Astrocyte of the spinal cord (primary cell): ENCODE data around the gene PKN1.
"Not testable (repeated sequence)": the region's sequence is repeated elsewhere in the genome, so short reads cannot be mapped to it uniquely, and the experiment has no call there.

Experiments
- DNase-seq: peaks from one replicate; pipeline ENCODE4 v3.0.0; 2011; ENCODE audit warnings: low read depth, low spot score
- H3K4me3 ChIP-seq: 2 replicates; pipeline ENCODE4 v1.5.1; 2011; ENCODE audit warnings: low read depth, mild to moderate bottlenecking, low read length, moderate library complexity
- in situ Hi-C: cut with HindIII; loops from 2 replicates; pipeline ENCODE4 v1.10.0; 2017; ENCODE audit warnings: low sequenced_read_pairs
- TF ChIP-seq, protein P1 (sequence below): IDR thresholded peaks from 2 replicates; pipeline ENCODE4 v1.5.1; 2012; ENCODE audit warnings: low read depth, mild to moderate bottlenecking, low read length, inconsistent platforms

Gene PKN1

DNA sequence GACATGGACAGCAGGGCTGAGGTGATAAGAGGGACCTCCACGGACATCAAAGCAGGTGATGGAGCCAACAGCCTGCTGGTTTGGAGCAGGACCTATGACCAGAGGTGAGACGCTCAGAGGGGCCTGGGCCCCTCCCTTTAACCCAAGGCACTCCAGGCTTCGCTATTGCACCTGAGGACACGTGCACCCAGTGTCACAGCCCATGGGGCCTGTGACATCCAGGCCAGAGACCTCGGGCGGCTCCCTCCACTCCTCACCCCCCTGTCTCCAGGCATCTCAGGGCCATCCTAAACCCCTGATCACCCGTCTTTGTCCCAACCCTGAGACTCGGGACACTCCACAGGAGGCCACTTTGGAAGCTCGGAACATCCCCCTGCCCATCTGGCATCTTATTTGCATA lies 38.9 kb upstream of the PKN1 start:
- TF ChIP-seq, protein P1, sequence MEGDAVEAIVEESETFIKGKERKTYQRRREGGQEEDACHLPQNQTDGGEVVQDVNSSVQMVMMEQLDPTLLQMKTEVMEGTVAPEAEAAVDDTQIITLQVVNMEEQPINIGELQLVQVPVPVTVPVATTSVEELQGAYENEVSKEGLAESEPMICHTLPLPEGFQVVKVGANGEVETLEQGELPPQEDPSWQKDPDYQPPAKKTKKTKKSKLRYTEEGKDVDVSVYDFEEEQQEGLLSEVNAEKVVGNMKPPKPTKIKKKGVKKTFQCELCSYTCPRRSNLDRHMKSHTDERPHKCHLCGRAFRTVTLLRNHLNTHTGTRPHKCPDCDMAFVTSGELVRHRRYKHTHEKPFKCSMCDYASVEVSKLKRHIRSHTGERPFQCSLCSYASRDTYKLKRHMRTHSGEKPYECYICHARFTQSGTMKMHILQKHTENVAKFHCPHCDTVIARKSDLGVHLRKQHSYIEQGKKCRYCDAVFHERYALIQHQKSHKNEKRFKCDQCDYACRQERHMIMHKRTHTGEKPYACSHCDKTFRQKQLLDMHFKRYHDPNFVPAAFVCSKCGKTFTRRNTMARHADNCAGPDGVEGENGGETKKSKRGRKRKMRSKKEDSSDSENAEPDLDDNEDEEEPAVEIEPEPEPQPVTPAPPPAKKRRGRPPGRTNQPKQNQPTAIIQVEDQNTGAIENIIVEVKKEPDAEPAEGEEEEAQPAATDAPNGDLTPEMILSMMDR: no peak
- no peak overlapping the region for H3K4me3 ChIP-seq
- no peak for DNase-seq
- in situ Hi-C loops: no loop called here

DNA sequence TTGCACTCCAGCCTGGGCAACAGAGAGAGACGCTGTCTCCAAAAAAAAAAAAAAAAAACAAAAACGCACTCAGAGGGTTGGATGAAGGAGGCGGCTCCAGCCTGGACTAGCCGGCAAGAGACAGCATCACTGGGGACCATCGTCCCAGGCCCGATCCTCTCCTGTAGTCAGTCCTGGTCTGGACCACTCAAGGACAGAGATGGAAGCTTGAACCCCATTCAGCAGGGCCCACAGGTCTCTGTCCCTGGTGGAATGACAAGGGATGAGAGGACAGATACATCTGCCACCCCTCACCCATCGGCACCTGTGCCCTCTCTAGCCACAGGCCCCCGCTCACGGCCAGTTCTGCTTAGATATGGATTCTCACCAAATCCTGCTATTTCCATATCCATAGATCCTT lies 37.8 kb upstream of the PKN1 start:
- TF ChIP-seq, protein P1: no peak
- H3K4me3 ChIP-seq: no peak overlapping the region
- no peak for DNase-seq
- in situ Hi-C loops: no loop called here

DNA sequence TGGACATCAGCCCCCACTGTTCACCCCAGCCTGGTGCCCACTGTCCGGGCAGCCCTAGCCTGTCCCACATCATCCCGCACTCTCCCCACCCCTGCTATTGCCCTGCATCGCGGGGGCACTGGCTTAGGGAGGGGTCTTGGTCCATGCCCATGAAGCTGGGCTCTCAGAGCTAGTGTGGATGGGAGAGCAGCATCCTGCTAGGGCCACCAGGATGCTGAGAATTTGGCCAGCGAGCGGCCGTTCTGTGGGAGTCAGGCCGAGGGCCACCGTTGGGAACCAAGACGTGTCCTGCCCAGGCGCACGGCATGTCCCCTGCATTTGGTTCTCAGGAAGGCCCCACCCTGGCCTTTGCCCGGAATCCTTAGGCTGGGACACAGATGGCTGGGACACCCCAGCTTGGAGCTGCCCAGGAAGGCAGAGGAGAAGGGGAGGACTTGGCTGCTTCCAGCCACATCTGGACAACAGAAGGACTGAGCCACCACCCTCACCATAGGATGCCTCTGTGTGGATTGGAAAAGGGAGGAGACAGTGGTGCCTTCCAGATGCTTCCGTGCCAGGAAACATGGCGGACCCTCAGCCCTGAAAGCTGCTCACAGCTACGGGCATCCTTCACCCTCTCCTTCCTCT lies 37.3 kb upstream of the PKN1 start:
- TF ChIP-seq, protein P1: no peak
- H3K4me3 ChIP-seq: no peak overlapping the region
- in situ Hi-C loops: no loop called here
- no peak for DNase-seq

DNA sequence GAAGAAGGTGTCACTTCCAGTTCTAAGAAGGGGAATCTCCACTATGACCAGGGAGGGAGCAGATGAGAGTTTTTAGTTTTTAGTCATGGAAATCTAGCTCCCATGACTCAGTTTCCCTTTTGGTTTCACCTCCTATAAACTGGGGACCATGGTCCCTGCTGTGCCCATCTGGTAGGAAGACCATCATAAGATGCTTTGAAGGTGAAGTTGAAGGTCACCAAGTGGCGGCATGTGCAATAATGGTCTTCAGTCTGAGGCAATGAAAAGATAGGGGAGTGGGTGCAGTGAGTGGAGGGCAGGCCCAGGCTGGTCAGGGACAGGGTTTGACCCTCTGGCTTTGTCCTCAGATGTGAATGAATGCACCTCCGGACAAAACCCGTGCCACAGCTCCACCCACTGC lies 36.4 kb upstream of the PKN1 start:
- H3K4me3 ChIP-seq, DNase-seq, in situ Hi-C loops: not testable (repeated sequence)

DNA sequence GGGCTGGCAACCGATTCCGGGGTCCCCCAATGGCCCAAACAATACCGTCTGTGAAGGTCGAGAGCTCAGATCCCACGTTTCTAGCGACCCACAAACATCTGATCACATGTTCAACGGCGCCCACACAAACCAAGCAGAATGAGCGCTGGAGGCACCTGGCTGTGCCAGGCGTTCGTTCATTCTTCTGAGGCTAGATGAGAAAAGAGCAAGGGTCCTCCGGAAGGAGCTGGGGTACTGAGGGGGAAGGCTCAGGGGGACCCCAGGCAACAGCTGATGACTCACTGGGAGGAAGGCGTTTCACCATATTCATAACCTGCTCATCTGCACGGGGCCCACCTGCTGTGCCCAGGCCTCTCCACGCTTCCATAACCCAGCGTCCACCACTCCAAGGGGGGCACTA lies 35.9 kb upstream of the PKN1 start:
- in situ Hi-C loops, DNase-seq, H3K4me3 ChIP-seq: not testable (repeated sequence)

DNA sequence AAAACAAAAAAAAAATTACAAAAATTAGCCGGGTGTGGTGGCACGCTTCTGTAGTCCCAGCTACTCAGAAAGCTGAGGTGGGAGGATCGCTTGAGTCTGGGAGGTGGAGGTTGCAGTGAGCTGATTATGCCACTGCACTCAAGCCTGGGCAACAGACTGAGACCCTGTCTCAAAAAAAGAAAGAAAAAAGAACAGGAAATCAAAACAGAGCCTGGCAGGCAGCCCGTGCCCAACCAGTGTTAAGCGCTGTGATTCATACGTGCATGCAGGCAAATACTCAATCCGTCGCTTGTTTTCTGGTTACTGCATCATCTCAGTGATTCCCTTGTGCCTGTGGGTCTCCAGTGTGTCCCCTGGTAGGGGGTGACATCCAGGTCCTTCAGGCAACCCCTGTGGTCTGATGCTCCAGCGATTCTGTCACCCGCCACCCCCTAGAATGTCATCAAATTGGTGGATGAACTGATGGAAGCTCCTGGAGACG lies 32.1 kb upstream of the PKN1 start:
- H3K4me3 ChIP-seq: no peak overlapping the region
- peak; percentile 75 for DNase-seq
- in situ Hi-C loops: no loop called here
- TF ChIP-seq, protein P1: no peak

DNA sequence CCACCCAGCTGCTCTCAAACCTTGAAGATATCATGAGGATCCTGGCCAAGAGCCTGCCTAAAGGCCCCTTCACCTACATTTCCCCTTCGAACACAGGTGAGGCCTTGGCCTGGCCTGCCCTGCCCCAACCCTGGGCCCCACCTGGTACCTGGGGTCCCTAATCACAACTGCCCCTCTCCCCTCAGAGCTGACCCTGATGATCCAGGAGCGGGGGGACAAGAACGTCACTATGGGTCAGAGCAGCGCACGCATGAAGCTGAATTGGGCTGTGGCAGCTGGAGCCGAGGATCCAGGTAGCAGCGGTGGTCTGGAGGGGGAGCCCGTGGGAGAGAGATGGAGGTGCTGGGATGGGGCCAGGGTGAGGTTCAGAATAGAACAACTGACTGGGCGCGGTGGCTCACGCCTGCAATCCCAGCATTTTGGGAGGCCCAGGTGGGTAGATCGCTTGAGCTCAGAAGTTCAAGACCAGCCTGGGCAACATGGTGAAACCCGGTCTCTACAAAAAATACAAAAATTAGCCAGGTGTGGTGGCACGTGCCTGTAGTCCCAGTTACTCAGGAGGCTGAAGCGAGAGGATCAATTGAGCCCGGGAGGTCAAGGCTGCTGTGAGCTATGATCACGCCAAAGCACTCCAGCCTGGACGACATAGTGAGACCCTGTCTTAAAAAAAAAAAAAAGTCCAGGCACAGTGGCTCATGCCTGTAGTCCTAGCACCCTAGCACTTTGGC lies 31.5 kb upstream of the PKN1 start:
- H3K4me3 ChIP-seq: no peak overlapping the region
- in situ Hi-C loops: no loop called here

More for the DNA sequence above, 31.5 kb upstream of the PKN1 start:
- TF ChIP-seq, protein P1: no peak
- DNase-seq: no peak
